ENCODE results near the gene RIMS1. TPM values are rescaled to one million over a fixed set of nuclear protein-coding genes. Genes with fewer than 3 reads are reported as not detected.

The RIMS1 gene
- total and polyA plus RNA-seq, 4 donors: 0.14 to 5.7 (median 1.6) TPM

GRCh38 chr6:71855406-71855805 is 30.9 kb upstream of the RIMS1 start:
- Histone ChIP-seq H3K27me3 (ENCODE audit: control insufficient read depth in 3 of 3, insufficient read depth in 3 of 3, low read length in 2 of 3) (no peaks in the 10 kb centered on the region), H3K4me1 (ENCODE audit: control insufficient read depth in 5 of 5, insufficient read depth in 5 of 5, low read length in 5 of 5) (no peaks in the 10 kb centered on the region), H3K27ac (ENCODE audit: low read depth in 1 of 2, low read length in 1 of 2) (no peak overlapping the region), H3K9ac (ENCODE audit: insufficient read depth in 1 of 2, low read length in 2 of 2) (no peak overlapping the region), H3K36me3 (ENCODE audit: control insufficient read depth in 4 of 4, insufficient read depth in 4 of 4, low read length in 4 of 4) (no peaks in the 10 kb centered on the region), H3K9me3 (ENCODE audit: control insufficient read depth in 4 of 4, insufficient read depth in 3 of 4, low read length in 3 of 4) (no peaks in the 10 kb centered on the region), H3K4me3 (no peak overlapping the region)
- TF ChIP-seq CTCF (IDR thresholded peaks at IDR 0.05; ENCODE audit: control extremely low read depth, extremely low read depth): no peak
- 31 to 32% methylated on average over 3 of the region's 3 CpGs for WGBS, 2 donors
- DNase-seq: peak in 1 of 3 donors; percentile 5
- no peak for ATAC-seq (ENCODE audit: insufficient read depth, low FRiP score)

DNA sequence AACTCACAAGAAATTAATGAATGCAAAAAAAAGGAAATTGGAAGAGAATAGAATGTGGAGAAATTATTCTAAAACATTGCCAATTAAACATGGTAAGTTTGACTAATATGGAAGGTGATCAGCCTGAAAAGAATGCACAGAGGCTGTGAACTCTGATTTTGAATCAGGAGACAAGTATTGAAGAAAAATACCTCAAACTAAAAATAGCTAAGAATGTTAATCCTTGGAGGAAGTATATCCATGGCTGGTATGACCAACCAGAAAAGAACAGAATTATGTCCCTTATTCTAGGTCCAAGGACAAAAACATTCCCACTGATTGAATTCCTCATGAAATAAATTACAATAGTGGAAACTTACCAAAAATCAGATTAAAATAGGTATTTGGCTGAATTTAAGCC is 7.3 kb upstream of the RIMS1 start:
- Histone ChIP-seq H3K4me1 (ENCODE audit: control insufficient read depth in 5 of 5, insufficient read depth in 5 of 5, low read length in 5 of 5) (no peaks in the 10 kb centered on the region), H3K4me3 (no peak overlapping the region), H3K27ac (ENCODE audit: low read depth in 1 of 2, low read length in 1 of 2) (no peak overlapping the region), H3K9ac (ENCODE audit: insufficient read depth in 1 of 2, low read length in 2 of 2) (no peak overlapping the region), H3K36me3 (ENCODE audit: control insufficient read depth in 4 of 4, insufficient read depth in 4 of 4, low read length in 4 of 4) (no peaks in the 10 kb centered on the region), H3K27me3 (ENCODE audit: control insufficient read depth in 3 of 3, insufficient read depth in 3 of 3, low read length in 2 of 3) (peaks cover 0 to 4% (median 0%) of the 10 kb centered on the region in 3 donors), H3K9me3 (ENCODE audit: control insufficient read depth in 4 of 4, insufficient read depth in 3 of 4, low read length in 3 of 4) (no peaks in the 10 kb centered on the region)
- DNase-seq: no peak
- no peak for ATAC-seq (ENCODE audit: insufficient read depth, low FRiP score)
- TF ChIP-seq CTCF (IDR thresholded peaks at IDR 0.05; ENCODE audit: control extremely low read depth, extremely low read depth): no peak

DNA sequence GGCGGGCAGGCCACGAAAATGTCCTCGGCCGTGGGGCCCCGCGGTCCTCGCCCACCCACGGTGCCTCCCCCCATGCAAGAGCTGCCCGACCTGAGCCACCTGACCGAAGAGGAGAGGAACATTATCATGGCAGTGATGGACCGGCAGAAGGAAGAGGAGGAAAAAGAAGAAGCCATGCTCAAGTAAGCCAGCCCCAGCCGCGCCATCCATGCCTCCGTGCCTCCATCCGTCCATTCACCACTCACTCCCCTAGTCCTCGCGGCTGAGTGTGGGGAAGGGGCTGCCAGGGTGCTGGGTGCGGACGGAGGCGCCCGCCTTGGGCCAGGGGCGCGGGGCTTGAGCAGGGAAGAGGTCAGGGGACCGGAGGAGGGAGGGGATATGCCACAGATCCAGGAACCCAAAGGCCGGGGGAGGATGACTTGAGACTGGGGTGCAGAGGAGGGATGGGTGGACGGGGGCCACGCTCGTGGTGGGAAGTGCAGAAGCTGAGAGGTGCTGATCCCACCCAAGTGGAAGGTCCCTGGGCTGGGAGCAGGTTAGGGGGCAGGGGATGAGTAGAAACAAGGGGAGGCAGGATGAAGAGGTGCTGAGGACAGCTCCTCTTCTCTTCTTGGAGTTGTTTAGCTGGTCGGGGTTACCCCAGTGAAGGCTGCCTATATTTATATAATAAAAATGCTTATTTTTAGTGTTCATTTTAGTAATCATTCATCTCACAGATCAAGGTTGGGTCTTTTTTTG is 825 bp downstream of the RIMS1 start:
- H3K4me3 ChIP-seq: peak overlapping the region; percentile 49
- WGBS, 2 donors: 7 to 9% methylated on average over 22 to 29 of the region's 29 CpGs
- no peaks in the 10 kb centered on the region for H3K9me3 ChIP-seq (ENCODE audit: control insufficient read depth in 4 of 4, insufficient read depth in 3 of 4, low read length in 3 of 4)
- no peak for TF ChIP-seq CTCF (IDR thresholded peaks at IDR 0.05; ENCODE audit: control extremely low read depth, extremely low read depth)
- H3K9ac ChIP-seq (ENCODE audit: insufficient read depth in 1 of 2, low read length in 2 of 2): no peak overlapping the region
- ATAC-seq (ENCODE audit: insufficient read depth, low FRiP score): no peak
- no peak overlapping the region for H3K27ac ChIP-seq (ENCODE audit: low read depth in 1 of 2, low read length in 1 of 2)
- H3K36me3 ChIP-seq (ENCODE audit: control insufficient read depth in 4 of 4, insufficient read depth in 4 of 4, low read length in 4 of 4): no peaks in the 10 kb centered on the region
- peaks cover 0 to 17% (median 7%) of the 10 kb centered on the region in 3 donors for H3K27me3 ChIP-seq (ENCODE audit: control insufficient read depth in 3 of 3, insufficient read depth in 3 of 3, low read length in 2 of 3)
- DNase-seq: peak in 1 of 3 donors; percentile 27
- H3K4me1 ChIP-seq (ENCODE audit: control insufficient read depth in 5 of 5, insufficient read depth in 5 of 5, low read length in 5 of 5): peaks cover 0 to 6% (median 5%) of the 10 kb centered on the region in 5 donors
